K562 (cell line): ENCODE data around the gene NUCKS1. TPM values are rescaled to one million over a fixed set of nuclear protein-coding genes. Genes with fewer than 3 reads are reported as not detected.
A peak's percentile ranks its signal among the peaks of the same experiment; 100 is the strongest.

Experiments
- EWSR1 ChIP-seq: fragments of 450-650 bp; IDR thresholded peaks from 2 replicates; pipeline ENCODE4 v1.6.1; 2018; ENCODE audit warnings: borderline replicate concordance, mild to moderate bottlenecking, low read depth, moderate library complexity; ENCODE audit not compliant: partially characterized antibody
- FOSL1 ChIP-seq: fragments of 200-800 bp; sonication (Bioruptor generic); conservative IDR thresholded peaks from 2 replicates; pipeline ENCODE4 v1.6.1; 2016; ENCODE audit warnings: missing genetic modification characterization, missing compliant biosample characterization
- MEF2D ChIP-seq: conservative IDR thresholded peaks from 2 replicates; pipeline ENCODE4 v1.6.1; 2016; ENCODE audit warnings: low read depth, missing genetic modification characterization, missing compliant biosample characterization
- PHF21A ChIP-seq: fragments of 450-650 bp; IDR thresholded peaks from 2 replicates; pipeline ENCODE4 v1.6.1; 2017; ENCODE audit warnings: low read depth, borderline replicate concordance
- RUNX1 ChIP-seq: sonication (generic); IDR thresholded peaks from 2 replicates; pipeline ENCODE4 v1.6.1; 2016; ENCODE audit warnings: antibody characterized with exemption, low read depth
- SAFB ChIP-seq: fragments of 200-400 bp; formaldehyde crosslinking; IDR thresholded peaks from 2 replicates; pipeline ENCODE4 v1.6.1; 2017; ENCODE audit warnings: low read depth, low read length, borderline replicate concordance
- SIN3A ChIP-seq, 2 experiments: fragments of 150-350 bp in 1 of 2; IDR thresholded peaks; 2 replicates each; pipeline ENCODE4 v1.6.1; 2011 to 2016; ENCODE audit warnings: borderline replicate concordance in 2 of 2, low read depth in 2 of 2, low read length in 2 of 2, mild to moderate bottlenecking in 2 of 2, moderate library complexity in 2 of 2; ENCODE audit not compliant: control insufficient read depth in 1 of 2
- SRSF1 ChIP-seq: fragments of 200-400 bp; formaldehyde crosslinking; IDR thresholded peaks from 2 replicates; pipeline ENCODE4 v1.6.1; 2017; ENCODE audit warnings: mild to moderate bottlenecking, low read depth, low read length, moderate library complexity
- polyA plus RNA-seq, 8 experiments: library from polyadenylated mRNA; depleted of rRNA in 4 of 8; stranded (reverse) in 5 of 8; unstranded in 3 of 8; fragments of >200 nt; fragmentation: Nextera tagmentation in 2 of 8; fragmentation: Illumina TruSeq in 1 of 8; extraction: Ambion mirVana in 2 of 8; extraction: Trizol in 1 of 8; gene quantifications; 2 replicates each; pipeline versions ENCODE4 v1.2.1 to v1.2.3, GENCODE V29; 2011 to 2014; ENCODE audit warnings: inconsistent platforms in 1 of 8, missing spikeins in 1 of 8
- total RNA-seq, 7 experiments: library from RNA; depleted of rRNA in 6 of 7; stranded (reverse); fragments of >200 nt in 6 of 7; fragmentation: Illumina TruSeq in 2 of 7; extraction: Trizol in 2 of 7; gene quantifications; 2 replicates each; pipeline versions ENCODE4 v1.2.1 to v1.2.3, GENCODE V29; 2011 to 2021; ENCODE audit warnings: low replicate concordance in 1 of 7
- TF ChIP-seq, protein P1 (sequence below): fragments of 200-600 bp; sonication (generic); IDR thresholded peaks from one replicate; pipeline ENCODE4 v1.6.1; 2012; ENCODE audit warnings: mild to moderate bottlenecking, low read depth, low read length, inconsistent platforms
- TF ChIP-seq, protein P2 (sequence below): sonication (generic); formaldehyde crosslinking; IDR thresholded peaks from 2 replicates; pipeline ENCODE4 v1.8.0; 2023; ENCODE audit warnings: mild to moderate bottlenecking, missing genetic modification reagents
- TF ChIP-seq, protein P3 (sequence below): sonication (generic); formaldehyde crosslinking; IDR thresholded peaks from 2 replicates; pipeline ENCODE4 v1.8.0; 2022; ENCODE audit warnings: mild to moderate bottlenecking, missing genetic modification reagents

The NUCKS1 gene
- total and polyA plus RNA-seq, 9 of the 15 experiments (the other 6 are each of a cell fraction or from before 2014, with no cell fraction given): 66.7 to 244 (median 149) TPM

DNA sequence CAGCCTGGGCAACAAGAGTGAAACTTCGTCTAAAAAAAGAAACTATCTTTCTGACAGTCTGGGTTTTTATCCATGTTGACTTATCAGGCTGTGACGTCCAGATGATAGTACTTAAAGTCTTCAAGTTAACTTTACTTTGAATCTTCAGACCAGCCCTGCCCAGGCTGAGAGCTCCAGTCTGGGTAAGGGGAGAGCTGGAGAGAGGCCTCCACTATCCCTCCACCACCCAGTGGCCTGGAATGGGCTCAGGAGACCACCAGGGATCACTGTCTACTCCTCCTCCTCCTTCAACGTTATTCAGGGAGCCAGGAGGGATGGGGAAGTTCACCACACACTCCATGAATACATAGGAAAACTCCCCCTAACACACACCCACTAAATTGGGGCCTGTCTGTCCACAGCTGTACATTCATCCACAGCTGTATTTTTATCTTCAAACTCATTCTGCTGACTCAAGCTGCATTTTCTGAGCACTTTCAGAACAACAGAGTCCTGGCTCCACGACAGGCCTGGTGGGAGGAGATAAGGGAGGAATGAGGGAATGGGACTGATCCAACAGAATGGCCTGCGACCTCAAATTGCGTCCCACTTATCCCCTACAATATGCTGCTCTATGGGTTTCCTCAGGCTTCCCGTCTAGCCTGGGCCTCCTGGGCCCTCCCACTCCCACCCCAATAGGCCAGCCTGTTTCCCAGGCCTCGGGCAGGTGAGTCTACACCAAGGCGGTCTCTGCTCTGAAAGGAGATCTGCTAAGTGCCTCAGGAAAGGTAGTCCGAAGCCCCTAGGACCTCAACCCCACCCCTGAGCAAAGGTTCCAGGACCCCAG lies 71.5 kb downstream of the NUCKS1 start (continued):
- TF ChIP-seq, protein P1, sequence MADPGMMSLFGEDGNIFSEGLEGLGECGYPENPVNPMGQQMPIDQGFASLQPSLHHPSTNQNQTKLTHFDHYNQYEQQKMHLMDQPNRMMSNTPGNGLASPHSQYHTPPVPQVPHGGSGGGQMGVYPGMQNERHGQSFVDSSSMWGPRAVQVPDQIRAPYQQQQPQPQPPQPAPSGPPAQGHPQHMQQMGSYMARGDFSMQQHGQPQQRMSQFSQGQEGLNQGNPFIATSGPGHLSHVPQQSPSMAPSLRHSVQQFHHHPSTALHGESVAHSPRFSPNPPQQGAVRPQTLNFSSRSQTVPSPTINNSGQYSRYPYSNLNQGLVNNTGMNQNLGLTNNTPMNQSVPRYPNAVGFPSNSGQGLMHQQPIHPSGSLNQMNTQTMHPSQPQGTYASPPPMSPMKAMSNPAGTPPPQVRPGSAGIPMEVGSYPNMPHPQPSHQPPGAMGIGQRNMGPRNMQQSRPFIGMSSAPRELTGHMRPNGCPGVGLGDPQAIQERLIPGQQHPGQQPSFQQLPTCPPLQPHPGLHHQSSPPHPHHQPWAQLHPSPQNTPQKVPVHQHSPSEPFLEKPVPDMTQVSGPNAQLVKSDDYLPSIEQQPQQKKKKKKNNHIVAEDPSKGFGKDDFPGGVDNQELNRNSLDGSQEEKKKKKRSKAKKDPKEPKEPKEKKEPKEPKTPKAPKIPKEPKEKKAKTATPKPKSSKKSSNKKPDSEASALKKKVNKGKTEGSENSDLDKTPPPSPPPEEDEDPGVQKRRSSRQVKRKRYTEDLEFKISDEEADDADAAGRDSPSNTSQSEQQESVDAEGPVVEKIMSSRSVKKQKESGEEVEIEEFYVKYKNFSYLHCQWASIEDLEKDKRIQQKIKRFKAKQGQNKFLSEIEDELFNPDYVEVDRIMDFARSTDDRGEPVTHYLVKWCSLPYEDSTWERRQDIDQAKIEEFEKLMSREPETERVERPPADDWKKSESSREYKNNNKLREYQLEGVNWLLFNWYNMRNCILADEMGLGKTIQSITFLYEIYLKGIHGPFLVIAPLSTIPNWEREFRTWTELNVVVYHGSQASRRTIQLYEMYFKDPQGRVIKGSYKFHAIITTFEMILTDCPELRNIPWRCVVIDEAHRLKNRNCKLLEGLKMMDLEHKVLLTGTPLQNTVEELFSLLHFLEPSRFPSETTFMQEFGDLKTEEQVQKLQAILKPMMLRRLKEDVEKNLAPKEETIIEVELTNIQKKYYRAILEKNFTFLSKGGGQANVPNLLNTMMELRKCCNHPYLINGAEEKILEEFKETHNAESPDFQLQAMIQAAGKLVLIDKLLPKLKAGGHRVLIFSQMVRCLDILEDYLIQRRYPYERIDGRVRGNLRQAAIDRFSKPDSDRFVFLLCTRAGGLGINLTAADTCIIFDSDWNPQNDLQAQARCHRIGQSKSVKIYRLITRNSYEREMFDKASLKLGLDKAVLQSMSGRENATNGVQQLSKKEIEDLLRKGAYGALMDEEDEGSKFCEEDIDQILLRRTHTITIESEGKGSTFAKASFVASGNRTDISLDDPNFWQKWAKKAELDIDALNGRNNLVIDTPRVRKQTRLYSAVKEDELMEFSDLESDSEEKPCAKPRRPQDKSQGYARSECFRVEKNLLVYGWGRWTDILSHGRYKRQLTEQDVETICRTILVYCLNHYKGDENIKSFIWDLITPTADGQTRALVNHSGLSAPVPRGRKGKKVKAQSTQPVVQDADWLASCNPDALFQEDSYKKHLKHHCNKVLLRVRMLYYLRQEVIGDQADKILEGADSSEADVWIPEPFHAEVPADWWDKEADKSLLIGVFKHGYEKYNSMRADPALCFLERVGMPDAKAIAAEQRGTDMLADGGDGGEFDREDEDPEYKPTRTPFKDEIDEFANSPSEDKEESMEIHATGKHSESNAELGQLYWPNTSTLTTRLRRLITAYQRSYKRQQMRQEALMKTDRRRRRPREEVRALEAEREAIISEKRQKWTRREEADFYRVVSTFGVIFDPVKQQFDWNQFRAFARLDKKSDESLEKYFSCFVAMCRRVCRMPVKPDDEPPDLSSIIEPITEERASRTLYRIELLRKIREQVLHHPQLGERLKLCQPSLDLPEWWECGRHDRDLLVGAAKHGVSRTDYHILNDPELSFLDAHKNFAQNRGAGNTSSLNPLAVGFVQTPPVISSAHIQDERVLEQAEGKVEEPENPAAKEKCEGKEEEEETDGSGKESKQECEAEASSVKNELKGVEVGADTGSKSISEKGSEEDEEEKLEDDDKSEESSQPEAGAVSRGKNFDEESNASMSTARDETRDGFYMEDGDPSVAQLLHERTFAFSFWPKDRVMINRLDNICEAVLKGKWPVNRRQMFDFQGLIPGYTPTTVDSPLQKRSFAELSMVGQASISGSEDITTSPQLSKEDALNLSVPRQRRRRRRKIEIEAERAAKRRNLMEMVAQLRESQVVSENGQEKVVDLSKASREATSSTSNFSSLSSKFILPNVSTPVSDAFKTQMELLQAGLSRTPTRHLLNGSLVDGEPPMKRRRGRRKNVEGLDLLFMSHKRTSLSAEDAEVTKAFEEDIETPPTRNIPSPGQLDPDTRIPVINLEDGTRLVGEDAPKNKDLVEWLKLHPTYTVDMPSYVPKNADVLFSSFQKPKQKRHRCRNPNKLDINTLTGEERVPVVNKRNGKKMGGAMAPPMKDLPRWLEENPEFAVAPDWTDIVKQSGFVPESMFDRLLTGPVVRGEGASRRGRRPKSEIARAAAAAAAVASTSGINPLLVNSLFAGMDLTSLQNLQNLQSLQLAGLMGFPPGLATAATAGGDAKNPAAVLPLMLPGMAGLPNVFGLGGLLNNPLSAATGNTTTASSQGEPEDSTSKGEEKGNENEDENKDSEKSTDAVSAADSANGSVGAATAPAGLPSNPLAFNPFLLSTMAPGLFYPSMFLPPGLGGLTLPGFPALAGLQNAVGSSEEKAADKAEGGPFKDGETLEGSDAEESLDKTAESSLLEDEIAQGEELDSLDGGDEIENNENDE: no peak
- TF ChIP-seq SIN3A (IDR thresholded peaks at IDR 0.05; ENCODE audit: borderline replicate concordance in 2 of 2, control insufficient read depth in 1 of 2, low read depth in 2 of 2, low read length in 2 of 2): peak; percentile 60 to 99
- no peak; the same call in 1 of the 2 replicates for TF ChIP-seq PHF21A
- TF ChIP-seq FOSL1: peak; percentile 95
- TF ChIP-seq EWSR1: no peak
- peak; percentile 88 for TF ChIP-seq MEF2D (tag)
- no peak for TF ChIP-seq SRSF1
- no peak for TF ChIP-seq SAFB
- TF ChIP-seq RUNX1: peak; percentile 71; the same call in 1 of the 2 replicates
- TF ChIP-seq, protein P2, sequence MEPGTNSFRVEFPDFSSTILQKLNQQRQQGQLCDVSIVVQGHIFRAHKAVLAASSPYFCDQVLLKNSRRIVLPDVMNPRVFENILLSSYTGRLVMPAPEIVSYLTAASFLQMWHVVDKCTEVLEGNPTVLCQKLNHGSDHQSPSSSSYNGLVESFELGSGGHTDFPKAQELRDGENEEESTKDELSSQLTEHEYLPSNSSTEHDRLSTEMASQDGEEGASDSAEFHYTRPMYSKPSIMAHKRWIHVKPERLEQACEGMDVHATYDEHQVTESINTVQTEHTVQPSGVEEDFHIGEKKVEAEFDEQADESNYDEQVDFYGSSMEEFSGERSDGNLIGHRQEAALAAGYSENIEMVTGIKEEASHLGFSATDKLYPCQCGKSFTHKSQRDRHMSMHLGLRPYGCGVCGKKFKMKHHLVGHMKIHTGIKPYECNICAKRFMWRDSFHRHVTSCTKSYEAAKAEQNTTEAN (CRISPR knock-in tag): no peak; the same call in 1 of the 2 replicates
- TF ChIP-seq, protein P3, sequence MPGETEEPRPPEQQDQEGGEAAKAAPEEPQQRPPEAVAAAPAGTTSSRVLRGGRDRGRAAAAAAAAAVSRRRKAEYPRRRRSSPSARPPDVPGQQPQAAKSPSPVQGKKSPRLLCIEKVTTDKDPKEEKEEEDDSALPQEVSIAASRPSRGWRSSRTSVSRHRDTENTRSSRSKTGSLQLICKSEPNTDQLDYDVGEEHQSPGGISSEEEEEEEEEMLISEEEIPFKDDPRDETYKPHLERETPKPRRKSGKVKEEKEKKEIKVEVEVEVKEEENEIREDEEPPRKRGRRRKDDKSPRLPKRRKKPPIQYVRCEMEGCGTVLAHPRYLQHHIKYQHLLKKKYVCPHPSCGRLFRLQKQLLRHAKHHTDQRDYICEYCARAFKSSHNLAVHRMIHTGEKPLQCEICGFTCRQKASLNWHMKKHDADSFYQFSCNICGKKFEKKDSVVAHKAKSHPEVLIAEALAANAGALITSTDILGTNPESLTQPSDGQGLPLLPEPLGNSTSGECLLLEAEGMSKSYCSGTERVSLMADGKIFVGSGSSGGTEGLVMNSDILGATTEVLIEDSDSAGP (CRISPR knock-in tag): no peak
